GM12878 (cell line): ENCODE results near the gene IL1R2. TPM values are rescaled to one million over a fixed set of nuclear protein-coding genes. Genes with fewer than 3 reads are reported as not detected.

Source experiments
- ATAC-seq: fragments of 200-7000 bp; cut with Tn5 transposase; 3 replicates; pipeline ENCODE4 v1.9.1; 2020; ENCODE audit warnings: mild to moderate bottlenecking, moderate library complexity
- BruUV-seq: library from RNA; stranded (reverse); fragments of 400-500 nt; replicated peaks from 2 replicates; lab custom pipeline; 2021; lab: Mats Ljungman, UMichigan
- CTCF ChIA-PET: fragments of 300-600 bp; sonication (Branson Sonifier 250); formaldehyde crosslinking; extraction: SDS; loops from one replicate; lab custom pipeline; 2021; ENCODE audit warnings: inconsistent platforms; lab: Yijun Ruan, JAX
- POLR2A ChIA-PET: fragments of 350-600 bp; formaldehyde crosslinking; extraction: SDS; loops from one replicate; lab custom pipeline; 2021; ENCODE audit warnings: inconsistent platforms; lab: Charles Lee
- RAD21 ChIA-PET: fragments of 300-600 bp; sonication (Branson Sonifier 250); formaldehyde crosslinking; loops from one replicate; lab custom pipeline; 2023; ENCODE audit warnings: antibody characterized with exemption; ENCODE audit not compliant: unreplicated experiment; lab: Charles Lee
- SMC1A ChIA-PET: fragments of 300-600 bp; sonication (Branson Sonifier 250); formaldehyde crosslinking; loops from one replicate; lab custom pipeline; 2023; ENCODE audit not compliant: unreplicated experiment, uncharacterized antibody; lab: Charles Lee
- DNase-seq: peaks from one replicate; pipeline ENCODE4 v3.0.0-alpha.2; 2011; ENCODE audit warnings: low read depth, low spot score
- FAIRE-seq: peaks from 3 replicates; lab custom pipeline; 2011; peaks lifted over from hg19 to GRCh38; lab: Jason Lieb, UNC
- H2AFZ ChIP-seq: 2 replicates; pipeline ENCODE4 v1.6.0; 2011; ENCODE audit warnings: low read depth, low read length, control low read depth; ENCODE audit not compliant: control insufficient read depth
- H3K27ac ChIP-seq: 2 replicates; pipeline ENCODE4 v1.5.1; 2011; ENCODE audit warnings: control low read depth; ENCODE audit not compliant: control insufficient read depth, insufficient read depth
- H3K27me3 ChIP-seq, 2 experiments: replicated peaks in 1 of 2; 2 replicates each; pipeline versions ENCODE4 v1.6.0 to v1.6.1; 2011; ENCODE audit warnings: low read length in 1 of 2; ENCODE audit not compliant: control insufficient read depth in 2 of 2, insufficient read depth in 2 of 2
- H3K36me3 ChIP-seq, 2 experiments: 2 replicates each; pipeline ENCODE4 v1.5.1; 2011; ENCODE audit warnings: low read length in 1 of 2; ENCODE audit not compliant: control insufficient read depth in 2 of 2, insufficient read depth in 2 of 2
- H3K4me1 ChIP-seq: 2 replicates; pipeline ENCODE4 v1.6.1; 2011; ENCODE audit warnings: mild to moderate bottlenecking, low read length, moderate library complexity, mixed read lengths; ENCODE audit not compliant: control insufficient read depth, insufficient read depth
- H3K4me2 ChIP-seq: 2 replicates; pipeline ENCODE4 v1.6.0; 2011; ENCODE audit warnings: control low read depth; ENCODE audit not compliant: control insufficient read depth, insufficient read depth
- H3K4me3 ChIP-seq: fragments of 200-600 bp; sonication (generic); 2 replicates; pipeline ENCODE4 v1.5.1; 2016
- H3K79me2 ChIP-seq: 2 replicates; pipeline ENCODE4 v1.6.0; 2011; ENCODE audit warnings: low read length; ENCODE audit not compliant: control insufficient read depth, insufficient read depth
- H3K9ac ChIP-seq: 2 replicates; pipeline ENCODE4 v1.8.0; 2011; ENCODE audit warnings: low read length, control low read depth, mixed read lengths; ENCODE audit not compliant: control insufficient read depth, insufficient read depth
- H3K9me3 ChIP-seq: replicated peaks from 3 replicates; pipeline ENCODE4 v1.5.1; 2011; ENCODE audit warnings: mild to moderate bottlenecking, low read length; ENCODE audit not compliant: control insufficient read depth, insufficient read depth
- H4K20me1 ChIP-seq: 2 replicates; pipeline ENCODE4 v1.6.0; 2011; ENCODE audit not compliant: control insufficient read depth, insufficient read depth
- CEBPZ ChIP-seq: fragments of 150-350 bp; IDR thresholded peaks from 2 replicates; pipeline ENCODE4 v1.6.1; 2016; ENCODE audit warnings: low read depth, low read length
- CREM ChIP-seq: IDR thresholded peaks from 2 replicates; pipeline ENCODE4 v1.6.1; 2014; ENCODE audit warnings: antibody characterized with exemption, low read depth
- E2F8 ChIP-seq: fragments of 450-650 bp; IDR thresholded peaks from 2 replicates; pipeline ENCODE4 v1.6.1; 2018; ENCODE audit warnings: mild to moderate bottlenecking, low read depth, moderate library complexity; ENCODE audit not compliant: partially characterized antibody
- EP300 ChIP-seq, 2 experiments: fragments of 150-350 bp in 1 of 2; IDR thresholded peaks; 2 replicates each; pipeline ENCODE4 v1.6.1; 2011 to 2012; ENCODE audit warnings: low read depth in 2 of 2, low read length in 2 of 2, borderline replicate concordance in 1 of 2, improper control_type of control experiment in 1 of 2, inconsistent platforms in 1 of 2; ENCODE audit not compliant: control insufficient read depth in 1 of 2
- JUND ChIP-seq: IDR thresholded peaks from 2 replicates; pipeline ENCODE4 v1.6.1; 2012; ENCODE audit warnings: low read depth, mild to moderate bottlenecking, low read length, improper control_type of control experiment, moderate library complexity
- RELB ChIP-seq: fragments of 450-650 bp; IDR thresholded peaks from 2 replicates; pipeline ENCODE4 v1.6.1; 2017; ENCODE audit warnings: low read depth, mild to moderate bottlenecking, moderate library complexity
- RFX5 ChIP-seq: IDR thresholded peaks from 2 replicates; pipeline ENCODE4 v1.6.1; 2011; ENCODE audit warnings: low read depth, low read length, improper control_type of control experiment
- SP1 ChIP-seq: IDR thresholded peaks from one replicate; pipeline ENCODE4 v1.6.1; 2011; ENCODE audit warnings: low read depth, low read length
- YBX1 ChIP-seq: fragments of 450-650 bp; IDR thresholded peaks from 2 replicates; pipeline ENCODE4 v1.6.1; 2016; ENCODE audit warnings: antibody characterized with exemption
- ZNF217 ChIP-seq: fragments of 450-650 bp; IDR thresholded peaks from 2 replicates; pipeline ENCODE4 v1.6.1; 2017; ENCODE audit warnings: antibody characterized with exemption, mild to moderate bottlenecking
- ZNF24 ChIP-seq: fragments of 450-650 bp; IDR thresholded peaks from 2 replicates; pipeline ENCODE4 v1.6.1; 2017; ENCODE audit warnings: antibody characterized with exemption, mild to moderate bottlenecking
- ZNF384 ChIP-seq: IDR thresholded peaks from 2 replicates; pipeline ENCODE4 v1.6.1; 2012; ENCODE audit warnings: low read depth, mild to moderate bottlenecking, low read length, improper control_type of control experiment, borderline replicate concordance
- WGBS: methylation state at CpG from one replicate; pipeline ENCODE4 v1.1.6; 2016; ENCODE audit warnings: low lambda C conversion rate; ENCODE audit not compliant: insufficient replicate concordance, insufficient coverage; ENCODE audit errors: missing lambda C conversion rate; 5-methylcytosine and 5-hydroxymethylcytosine counted together
- in situ Hi-C: fragments of 300-500 bp; cut with MboI; formaldehyde crosslinking; loops from 9 replicates; pipeline ENCODE4 v1.14.3; 2018; ENCODE audit warnings: mixed read lengths
- intact Hi-C: fragments of 100-400 bp; cut with micrococcal nuclease; formaldehyde crosslinking; loops from one replicate; pipeline ENCODE4 v1.14.2; 2022; ENCODE audit not compliant: unreplicated experiment
- polyA plus RNA-seq, 11 experiments: library from polyadenylated mRNA; depleted of rRNA in 4 of 11; unstranded in 6 of 11; stranded (reverse) in 5 of 11; fragments of >200 nt; fragmentation: Nextera tagmentation in 4 of 11; fragmentation: Illumina TruSeq in 1 of 11; extraction: Ambion mirVana in 4 of 11; extraction: Trizol in 1 of 11; gene quantifications; 1 replicate in 1 of 11; 2 replicates in 10 of 11; pipeline versions ENCODE4 v1.2.1 to v1.2.3, GENCODE V29; 2011 to 2016; ENCODE audit warnings: inconsistent platforms in 2 of 11, missing spikeins in 2 of 11, low read depth in 1 of 11
- total RNA-seq, 4 experiments: library from RNA; depleted of rRNA in 3 of 4; stranded (reverse); fragments of >200 nt in 3 of 4; fragmentation: Illumina TruSeq in 1 of 4; extraction: Trizol in 1 of 4; gene quantifications; 2 replicates each; pipeline versions ENCODE4 v1.2.1 to v1.2.3, GENCODE V29; 2013 to 2021

Gene IL1R2
- total and polyA plus RNA-seq, 10 of the 15 experiments (the other 5 are each of a cell fraction or from before 2014, with no cell fraction given), result 0.44 to 6.4 (median 0.62) TPM

- ATAC-seq, result no peak
- no peaks in the 10 kb centered on the region for H3K9me3 ChIP-seq
- ChIA-PET SMC1A (interaction anchor here (4.0 kb wide), 1 partner anchor 97 kb away, joined by 23 read pairs; no protein-coding TSS in a partner anchor), RAD21 (interaction anchor here (0.9 to 3.1 kb wide), 2 partner anchors 23 to 97 kb away, joined by 3 to 16 read pairs; no protein-coding TSS in a partner anchor), POLR2A (no interaction called here), CTCF (interaction anchor here (0.6 to 1.8 kb wide), 4 partner anchors 12 to 374 kb away, joined by 3 to 5 read pairs (median 3); partner anchors contain the start of gene IL18R1)
- H3K27me3 ChIP-seq, result no peaks in the 10 kb centered on the region
- H2AFZ ChIP-seq, result no peak overlapping the region
- BruUV-seq, result no TSS peak
- intact Hi-C loops (no loop called here), in situ Hi-C loops (no loop called here)
- no peak overlapping the region for H3K4me3 ChIP-seq
- H4K20me1 ChIP-seq, result no peaks in the 10 kb centered on the region
- no peaks in the 10 kb centered on the region for H3K79me2 ChIP-seq
- no peak overlapping the region for H3K4me2 ChIP-seq
- no peak for DNase-seq
- 2% methylated on average over 4 of the region's 4 CpGs for WGBS
- H3K9ac ChIP-seq, result no peak overlapping the region
- no peak overlapping the region for H3K27ac ChIP-seq
- H3K4me1 ChIP-seq, result no peaks in the 10 kb centered on the region
- H3K36me3 ChIP-seq, result no peaks in the 10 kb centered on the region
- no peak for FAIRE-seq
- TF ChIP-seq CEBPZ (no peak), SP1 (no peak), ZNF24 (no peak), RFX5 (no peak), E2F8 (no peak), JUND (no peak), CREM (no peak), YBX1 (no peak), ZNF384 (no peak), RELB (no peak), EP300 (IDR thresholded peaks at IDR 0.05; ENCODE audit: borderline replicate concordance in 1 of 2, control insufficient read depth in 1 of 2, low read depth in 2 of 2, low read length in 2 of 2) (no peak), ZNF217 (no peak)
Observed at GRCh38 chr2:101981504-101981903, 10.3 kb upstream of the IL1R2 start.
